GM12864 (cell line): ENCODE measurements around the gene OTOR.

ENCODE experiments used
- DNase-seq: peaks from one replicate; pipeline ENCODE4 v3.0.0-alpha.2; 2011; ENCODE audit warnings: low read depth
- H3K4me3 ChIP-seq: 2 replicates; pipeline ENCODE4 v1.5.1; 2011; ENCODE audit warnings: mild to moderate bottlenecking, low read depth, low read length, control low read depth
- TF ChIP-seq, protein P1 (sequence below): IDR thresholded peaks from 2 replicates; pipeline ENCODE4 v1.5.1; 2011; ENCODE audit warnings: low read depth, mild to moderate bottlenecking, moderate library complexity, low read length, control low read depth, inconsistent platforms; ENCODE audit errors: missing control alignments

The OTOR gene

DNA sequence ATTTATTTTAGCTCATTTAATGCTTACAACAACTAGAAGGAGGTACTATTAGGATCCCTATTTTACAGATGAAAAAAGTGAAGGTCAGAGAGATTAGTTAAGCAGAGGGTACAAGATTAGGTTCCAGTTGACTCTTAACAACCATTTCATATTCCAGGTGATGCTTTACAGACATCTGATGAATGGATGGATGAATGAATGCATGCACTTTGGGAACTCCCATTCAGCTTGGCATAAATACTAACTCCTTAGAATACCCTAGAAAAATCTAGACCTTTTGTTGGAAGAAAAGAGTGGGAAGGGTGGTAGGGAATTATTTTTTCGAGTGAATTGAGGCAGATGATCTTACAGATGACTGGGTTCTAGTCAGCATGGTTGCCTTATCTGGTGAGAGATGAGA, 19.1 kb upstream of the OTOR start:
- no peak for DNase-seq
- no peak overlapping the region; the same call in 1 of the 2 replicates for H3K4me3 ChIP-seq
- TF ChIP-seq, protein P1, sequence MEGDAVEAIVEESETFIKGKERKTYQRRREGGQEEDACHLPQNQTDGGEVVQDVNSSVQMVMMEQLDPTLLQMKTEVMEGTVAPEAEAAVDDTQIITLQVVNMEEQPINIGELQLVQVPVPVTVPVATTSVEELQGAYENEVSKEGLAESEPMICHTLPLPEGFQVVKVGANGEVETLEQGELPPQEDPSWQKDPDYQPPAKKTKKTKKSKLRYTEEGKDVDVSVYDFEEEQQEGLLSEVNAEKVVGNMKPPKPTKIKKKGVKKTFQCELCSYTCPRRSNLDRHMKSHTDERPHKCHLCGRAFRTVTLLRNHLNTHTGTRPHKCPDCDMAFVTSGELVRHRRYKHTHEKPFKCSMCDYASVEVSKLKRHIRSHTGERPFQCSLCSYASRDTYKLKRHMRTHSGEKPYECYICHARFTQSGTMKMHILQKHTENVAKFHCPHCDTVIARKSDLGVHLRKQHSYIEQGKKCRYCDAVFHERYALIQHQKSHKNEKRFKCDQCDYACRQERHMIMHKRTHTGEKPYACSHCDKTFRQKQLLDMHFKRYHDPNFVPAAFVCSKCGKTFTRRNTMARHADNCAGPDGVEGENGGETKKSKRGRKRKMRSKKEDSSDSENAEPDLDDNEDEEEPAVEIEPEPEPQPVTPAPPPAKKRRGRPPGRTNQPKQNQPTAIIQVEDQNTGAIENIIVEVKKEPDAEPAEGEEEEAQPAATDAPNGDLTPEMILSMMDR, result no peak

DNA sequence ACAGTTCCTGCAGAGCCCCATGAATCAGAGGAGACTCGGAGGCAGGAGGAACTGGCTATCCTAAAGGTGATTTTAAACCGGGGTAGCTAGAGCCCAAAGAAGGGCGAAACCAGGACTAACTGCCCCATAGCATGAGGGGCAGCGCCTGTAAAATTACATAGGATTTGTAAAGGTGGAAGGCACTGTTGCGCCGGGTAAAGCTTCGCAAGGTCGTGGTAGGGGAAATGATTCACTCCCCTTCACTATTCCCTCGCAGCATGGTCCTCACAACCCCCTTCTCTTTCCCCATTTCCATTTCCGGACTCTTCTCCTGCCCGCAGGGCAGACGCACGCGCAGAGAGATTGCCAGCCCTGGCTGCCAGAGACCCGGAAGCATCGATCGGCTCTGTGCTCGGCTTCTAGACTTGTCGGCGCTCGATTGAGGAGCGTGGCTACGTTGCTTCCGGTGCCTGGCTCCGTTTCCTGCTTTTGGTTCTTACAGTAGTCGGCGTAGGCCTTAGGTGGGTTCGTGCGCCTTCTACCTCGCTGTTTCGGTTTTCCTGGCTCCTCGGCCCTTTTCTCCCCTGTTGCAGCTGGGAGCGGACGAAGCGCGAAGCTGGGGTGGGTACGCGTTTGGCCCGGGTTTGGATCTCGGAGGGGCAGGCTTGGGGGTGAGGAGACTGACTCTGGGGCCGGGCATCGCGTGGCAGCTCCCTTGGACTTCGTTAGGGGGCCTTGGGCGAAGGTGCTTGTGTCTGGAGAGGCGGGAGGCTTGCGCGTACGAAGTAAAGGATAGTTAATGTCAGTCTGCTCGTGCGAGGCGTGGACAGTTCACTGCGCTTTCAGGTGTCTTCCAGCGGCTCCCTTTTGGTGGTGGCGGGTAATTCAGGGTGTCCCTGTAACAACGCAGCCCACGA, 18.3 kb upstream of the OTOR start, which contains the start of gene SNRPB2:
SNRPB2 (plus strand) TSS at position 462 of the 896 bp plus-strand sequence. CDS start 1,677 bp downstream, outside the sequence.
- peak; percentile 93 for DNase-seq

DNA sequence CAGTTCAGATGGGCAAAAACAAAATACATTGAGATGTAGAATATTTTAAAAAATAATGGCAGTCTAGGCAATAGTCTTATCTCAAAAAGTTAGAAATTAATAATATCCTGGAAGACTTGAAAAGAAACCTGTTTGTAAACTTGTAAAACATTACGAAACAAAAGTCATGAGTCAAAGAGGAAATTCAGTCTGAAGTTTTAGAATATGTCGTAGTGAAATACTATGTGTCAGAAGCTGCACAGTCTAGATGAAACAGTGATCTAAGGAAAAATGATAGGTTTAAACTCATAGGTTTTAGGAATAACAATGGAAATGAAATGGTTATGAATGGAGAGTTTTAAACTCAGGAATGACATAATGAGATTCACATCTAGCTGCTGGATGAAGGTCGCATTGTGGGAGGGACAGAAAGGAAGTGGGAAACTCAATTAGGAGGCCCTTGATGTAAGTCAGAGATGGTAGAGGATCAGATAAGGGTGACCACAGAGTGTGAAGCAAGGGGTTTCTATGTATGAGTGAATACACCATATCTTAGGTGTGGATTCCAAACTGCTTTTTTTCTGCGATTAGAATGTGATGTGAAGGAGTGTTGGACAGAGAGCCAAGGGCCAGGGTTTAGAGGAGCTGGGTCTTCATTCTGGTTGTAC, 15.5 kb upstream of the OTOR start:
- TF ChIP-seq, protein P1, result no peak
- no peak overlapping the region for H3K4me3 ChIP-seq
- no peak for DNase-seq

More for the DNA sequence above, 18.3 kb upstream of the OTOR start, which contains the start of gene SNRPB2:
- TF ChIP-seq, protein P1, result no peak
- H3K4me3 ChIP-seq, result peak within 1 kb of the TSS; percentile 90

DNA sequence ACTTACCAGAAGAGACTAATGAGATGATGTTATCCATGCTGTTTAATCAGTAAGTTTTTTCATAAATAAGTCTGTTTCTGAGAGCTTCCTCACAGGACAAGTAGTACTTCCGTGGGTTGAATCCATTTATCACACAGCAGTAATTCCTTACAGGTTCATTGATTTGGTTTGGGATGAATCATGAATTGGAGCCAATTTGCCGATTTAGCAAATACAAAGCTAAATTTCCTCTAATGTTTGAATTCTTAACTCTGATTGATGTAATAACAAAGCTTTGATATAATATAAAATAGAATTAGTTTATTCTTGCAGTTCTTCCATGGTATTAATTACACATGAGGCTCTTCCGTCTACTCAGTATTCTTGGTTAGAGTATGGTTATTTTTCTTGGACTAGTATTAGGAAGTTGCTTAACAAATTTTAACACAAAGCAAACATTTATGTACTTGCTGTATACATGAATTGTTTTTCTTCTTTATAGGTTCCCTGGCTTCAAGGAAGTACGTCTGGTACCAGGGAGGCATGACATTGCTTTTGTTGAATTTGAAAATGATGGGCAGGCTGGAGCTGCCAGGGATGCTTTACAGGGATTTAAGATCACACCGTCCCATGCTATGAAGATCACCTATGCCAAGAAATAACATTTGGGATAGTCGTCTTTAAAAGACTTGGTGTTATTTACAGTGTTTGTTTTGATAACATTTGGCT, 7.6 kb upstream of the OTOR start:
- TF ChIP-seq, protein P1, result no peak
- no peak overlapping the region for H3K4me3 ChIP-seq
- no peak for DNase-seq

DNA sequence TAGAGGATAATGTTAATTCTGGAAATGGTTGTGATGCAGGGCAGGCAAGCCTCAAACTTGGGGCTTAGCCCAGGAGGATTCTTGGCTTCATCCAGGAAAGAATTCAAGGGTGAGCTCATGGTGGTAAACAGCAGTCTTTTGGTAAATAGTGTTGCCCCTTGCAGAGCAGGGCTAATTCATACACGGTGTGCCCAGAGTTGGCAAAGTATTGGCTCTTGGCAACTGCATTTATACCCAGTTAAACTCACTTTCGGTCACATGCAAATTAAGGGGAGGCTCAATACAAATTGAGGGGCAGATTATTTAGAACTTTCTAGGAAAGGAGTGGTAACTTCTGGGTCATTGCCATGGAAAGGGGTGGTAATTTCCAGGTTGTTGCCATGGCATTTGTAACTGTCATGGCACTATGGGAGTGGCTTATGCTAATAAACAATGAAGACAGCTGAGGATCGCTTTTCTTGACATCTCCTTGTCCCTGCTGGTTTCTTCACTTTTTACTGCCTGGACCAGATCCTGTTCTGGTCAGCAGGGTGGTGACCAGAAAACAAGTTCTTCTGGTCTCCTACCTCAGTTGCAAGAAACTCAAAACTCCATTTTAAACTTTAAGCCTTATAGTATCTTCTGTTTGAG, 3.9 kb upstream of the OTOR start:
- DNase-seq, result no peak
- H3K4me3 ChIP-seq, result no peak overlapping the region
- TF ChIP-seq, protein P1, result no peak

DNA sequence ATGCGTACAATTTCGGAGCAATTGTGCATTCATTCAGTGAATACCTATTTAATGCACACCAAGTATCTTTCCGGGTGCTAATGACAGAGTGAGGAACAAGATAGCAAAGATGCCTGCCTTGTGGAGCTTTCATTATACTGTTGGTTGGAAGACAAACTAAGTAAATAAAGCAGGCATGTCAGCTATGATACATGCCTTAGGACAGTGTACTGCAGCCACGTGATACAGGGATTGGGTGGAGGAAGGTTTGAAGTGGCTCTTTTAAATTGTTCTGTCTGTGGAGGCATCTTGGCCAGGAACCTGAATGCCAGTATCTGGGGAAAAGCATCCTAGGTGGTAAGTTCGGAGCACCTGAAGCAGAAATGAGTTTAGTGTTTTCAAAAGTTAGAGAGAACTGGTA, 3.0 kb upstream of the OTOR start:
- no peak overlapping the region for H3K4me3 ChIP-seq
- DNase-seq, result no peak
- TF ChIP-seq, protein P1, result no peak
